Upper lobe of right lung (tissue), 1 donor: ENCODE results near the gene PIM1. TPM values are rescaled to one million over a fixed set of nuclear protein-coding genes. Genes with fewer than 3 reads are reported as not detected.

Experiments used
- ATAC-seq: fragments of 200-7000 bp; cut with Tn5 transposase; one replicate; pipeline ENCODE4 v1.9.1; 2020; ENCODE audit warnings: mild to moderate bottlenecking, moderate library complexity
- DNase-seq: peaks from one replicate; pipeline ENCODE4 v3.0.0-alpha.2; 2020
- H3K27ac ChIP-seq: fragments of 200-600 bp; one replicate; pipeline ENCODE4 v1.8.0; 2022
- H3K27me3 ChIP-seq: fragments of 200-600 bp; one replicate; pipeline ENCODE4 v1.8.0; 2022; ENCODE audit warnings: mild to moderate bottlenecking
- H3K36me3 ChIP-seq: fragments of 200-600 bp; one replicate; pipeline ENCODE4 v1.8.0; 2022
- H3K4me1 ChIP-seq: fragments of 200-600 bp; one replicate; pipeline ENCODE4 v1.8.0; 2022
- H3K4me3 ChIP-seq: fragments of 200-600 bp; one replicate; pipeline ENCODE4 v1.8.0; 2022; ENCODE audit warnings: mild to moderate bottlenecking
- H3K9me3 ChIP-seq: fragments of 200-600 bp; one replicate; pipeline ENCODE4 v1.8.0; 2022
- intact Hi-C: fragments of 100-400 bp; cut with DNase I; formaldehyde crosslinking; loops from one replicate; pipeline ENCODE4 v1.11.0; 2022
- total RNA-seq: library from RNA; stranded (reverse); fragmentation: NEBNext Ultra II Directional; extraction: Animal tissue kit (Norgen Biotek cat#: 25700); gene quantifications from one replicate; pipeline ENCODE4 v1.2.1, GENCODE V29; 2021
- TF ChIP-seq, protein P1 (sequence below): fragments of 200-600 bp; IDR thresholded peaks from one replicate; pipeline ENCODE4 v1.8.0; 2022; ENCODE audit warnings: antibody characterized with exemption
- donor health status: DM: no; HTN: yes; CAD: no; lungs with severe emphysema.

The PIM1 gene
- total RNA-seq, 1 donor from 2014 or later, result 55.3 TPM

DNA sequence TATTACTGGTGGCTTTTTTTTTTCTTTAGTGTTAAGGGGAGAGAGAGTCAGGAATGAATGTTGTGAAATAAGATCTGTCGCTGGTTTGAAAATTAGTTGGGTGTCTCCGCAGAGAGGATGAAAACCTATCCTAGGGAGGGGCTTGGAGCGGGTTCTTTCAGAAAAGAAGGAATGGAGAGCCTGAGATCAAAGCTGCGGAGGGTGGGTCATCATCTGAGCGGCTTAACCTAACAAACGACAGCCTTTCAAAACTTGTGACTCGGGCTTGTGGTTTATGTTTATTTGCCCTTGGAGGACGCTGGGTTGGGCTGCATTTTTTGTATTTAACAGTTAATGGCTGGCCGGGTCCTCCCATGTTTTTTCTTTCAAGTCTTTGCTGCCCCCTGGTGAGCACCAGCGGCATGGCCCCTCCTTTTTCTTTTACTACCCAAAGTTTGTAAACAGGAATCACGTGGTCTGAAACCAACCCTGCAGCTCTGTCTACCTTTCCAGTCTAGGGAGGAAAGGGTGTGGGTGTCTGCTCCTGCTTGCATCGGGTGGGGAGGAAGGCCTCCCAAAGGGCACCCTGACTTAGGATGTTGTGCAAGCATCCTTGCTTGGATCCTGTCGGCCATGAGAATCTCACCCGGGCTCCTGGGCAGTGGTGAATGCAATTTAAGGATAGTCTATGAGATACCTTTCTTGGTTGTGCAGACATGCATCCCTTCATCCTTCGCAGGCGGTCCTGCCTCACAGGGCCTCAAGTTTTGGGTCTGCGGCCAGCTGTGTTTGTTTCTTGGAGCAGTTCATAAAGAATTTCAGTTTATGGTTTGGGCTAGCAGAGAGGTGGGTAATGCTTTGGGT, 2.2 kb downstream of the PIM1 start:
- Histone ChIP-seq H3K27me3 (no peaks in the 10 kb centered on the region), H3K27ac (peak overlapping the region; percentile 85), H3K36me3 (peaks cover 34% of the 10 kb centered on the region), H3K9me3 (no peaks in the 10 kb centered on the region), H3K4me3 (peak overlapping the region; percentile 69), H3K4me1 (peaks cover 24% of the 10 kb centered on the region)
- ATAC-seq, result peak; percentile 46
- TF ChIP-seq, protein P1, sequence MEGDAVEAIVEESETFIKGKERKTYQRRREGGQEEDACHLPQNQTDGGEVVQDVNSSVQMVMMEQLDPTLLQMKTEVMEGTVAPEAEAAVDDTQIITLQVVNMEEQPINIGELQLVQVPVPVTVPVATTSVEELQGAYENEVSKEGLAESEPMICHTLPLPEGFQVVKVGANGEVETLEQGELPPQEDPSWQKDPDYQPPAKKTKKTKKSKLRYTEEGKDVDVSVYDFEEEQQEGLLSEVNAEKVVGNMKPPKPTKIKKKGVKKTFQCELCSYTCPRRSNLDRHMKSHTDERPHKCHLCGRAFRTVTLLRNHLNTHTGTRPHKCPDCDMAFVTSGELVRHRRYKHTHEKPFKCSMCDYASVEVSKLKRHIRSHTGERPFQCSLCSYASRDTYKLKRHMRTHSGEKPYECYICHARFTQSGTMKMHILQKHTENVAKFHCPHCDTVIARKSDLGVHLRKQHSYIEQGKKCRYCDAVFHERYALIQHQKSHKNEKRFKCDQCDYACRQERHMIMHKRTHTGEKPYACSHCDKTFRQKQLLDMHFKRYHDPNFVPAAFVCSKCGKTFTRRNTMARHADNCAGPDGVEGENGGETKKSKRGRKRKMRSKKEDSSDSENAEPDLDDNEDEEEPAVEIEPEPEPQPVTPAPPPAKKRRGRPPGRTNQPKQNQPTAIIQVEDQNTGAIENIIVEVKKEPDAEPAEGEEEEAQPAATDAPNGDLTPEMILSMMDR, result peak; percentile 91
- peak; percentile 89 for DNase-seq
- intact Hi-C loops, result loop anchor here (5.0 kb wide), 1 partner anchor 125 kb away; no protein-coding TSS in a partner anchor

DNA sequence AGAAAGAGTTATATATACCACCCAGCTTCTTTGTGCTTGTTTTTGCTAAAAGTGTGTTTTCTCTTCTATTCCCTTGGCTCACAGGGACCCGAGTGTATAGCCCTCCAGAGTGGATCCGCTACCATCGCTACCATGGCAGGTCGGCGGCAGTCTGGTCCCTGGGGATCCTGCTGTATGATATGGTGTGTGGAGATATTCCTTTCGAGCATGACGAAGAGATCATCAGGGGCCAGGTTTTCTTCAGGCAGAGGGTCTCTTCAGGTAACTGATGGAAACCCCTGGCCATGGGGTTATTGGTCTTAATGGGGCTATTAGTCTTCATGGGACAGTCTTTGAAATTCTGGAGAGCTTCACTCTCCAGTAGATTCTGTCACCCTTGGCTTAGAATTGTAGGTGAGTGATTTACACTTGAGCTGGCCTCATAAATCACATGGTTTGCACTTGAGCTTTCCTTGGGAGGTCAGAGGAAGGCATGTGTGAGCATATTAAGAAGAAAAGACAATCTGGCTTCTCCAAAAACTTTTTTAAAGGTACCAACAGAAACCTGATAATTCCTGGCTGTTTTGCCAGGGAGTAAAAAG, 3.0 kb downstream of the PIM1 start:
- H3K27me3 ChIP-seq, result no peaks in the 10 kb centered on the region
- H3K27ac ChIP-seq, result peak overlapping the region; percentile 69
- intact Hi-C loops, result loop anchor here (5.0 kb wide), 1 partner anchor 126 kb away; no protein-coding TSS in a partner anchor
- no peaks in the 10 kb centered on the region for H3K9me3 ChIP-seq
- TF ChIP-seq, protein P1, result no peak
- peak overlapping the region; percentile 69 for H3K4me3 ChIP-seq
- no peak for ATAC-seq
- peaks cover 34% of the 10 kb centered on the region for H3K36me3 ChIP-seq
- peaks cover 24% of the 10 kb centered on the region for H3K4me1 ChIP-seq
- no peak for DNase-seq

DNA sequence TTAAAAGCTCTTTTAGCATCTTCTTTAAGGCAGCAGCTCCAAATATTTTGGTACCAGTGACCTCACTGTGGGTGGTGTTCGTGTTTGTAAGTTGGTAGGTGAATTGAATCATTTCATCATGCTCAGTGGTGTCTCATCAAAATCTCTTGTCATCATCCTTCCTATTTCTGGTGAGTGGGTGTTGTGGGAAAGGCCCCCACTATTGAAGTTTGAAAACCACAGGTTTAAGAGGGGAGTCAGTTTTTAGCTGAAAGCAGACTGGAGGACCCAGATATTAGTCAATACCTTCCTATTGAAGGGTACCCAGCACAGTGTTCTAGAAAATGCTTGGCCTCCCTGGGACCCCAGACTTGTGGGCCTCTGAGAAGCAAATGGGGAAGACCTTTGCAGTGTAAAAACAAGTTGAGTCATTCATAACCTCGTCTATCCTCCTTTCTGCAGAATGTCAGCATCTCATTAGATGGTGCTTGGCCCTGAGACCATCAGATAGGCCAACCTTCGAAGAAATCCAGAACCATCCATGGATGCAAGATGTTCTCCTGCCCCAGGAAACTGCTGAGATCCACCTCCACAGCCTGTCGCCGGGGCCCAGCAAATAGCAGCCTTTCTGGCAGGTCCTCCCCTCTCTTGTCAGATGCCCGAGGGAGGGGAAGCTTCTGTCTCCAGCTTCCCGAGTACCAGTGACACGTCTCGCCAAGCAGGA, 3.7 kb downstream of the PIM1 start:
- intact Hi-C loops, result loop anchor here (5.0 kb wide), 1 partner anchor 126 kb away; no protein-coding TSS in a partner anchor
- peak overlapping the region; percentile 69 for H3K4me3 ChIP-seq
- H3K27ac ChIP-seq, result peak overlapping the region; percentile 69

DNA sequence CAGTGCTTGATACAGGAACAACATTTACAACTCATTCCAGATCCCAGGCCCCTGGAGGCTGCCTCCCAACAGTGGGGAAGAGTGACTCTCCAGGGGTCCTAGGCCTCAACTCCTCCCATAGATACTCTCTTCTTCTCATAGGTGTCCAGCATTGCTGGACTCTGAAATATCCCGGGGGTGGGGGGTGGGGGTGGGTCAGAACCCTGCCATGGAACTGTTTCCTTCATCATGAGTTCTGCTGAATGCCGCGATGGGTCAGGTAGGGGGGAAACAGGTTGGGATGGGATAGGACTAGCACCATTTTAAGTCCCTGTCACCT, 4.2 kb downstream of the PIM1 start:
- Histone ChIP-seq H3K27me3 (no peaks in the 10 kb centered on the region), H3K4me1 (peaks cover 24% of the 10 kb centered on the region), H3K4me3 (peak overlapping the region; percentile 69), H3K36me3 (peaks cover 34% of the 10 kb centered on the region), H3K9me3 (no peaks in the 10 kb centered on the region), H3K27ac (peak overlapping the region; percentile 69)
- TF ChIP-seq, protein P1, result no peak
- DNase-seq (no peak), ATAC-seq (no peak)
- intact Hi-C loops, result loop anchor here (5.0 kb wide), 1 partner anchor 127 kb away; no protein-coding TSS in a partner anchor

More for the DNA sequence above, 3.7 kb downstream of the PIM1 start:
- no peak for ATAC-seq
- Histone ChIP-seq H3K9me3 (no peaks in the 10 kb centered on the region), H3K36me3 (peaks cover 34% of the 10 kb centered on the region), H3K4me1 (peaks cover 24% of the 10 kb centered on the region), H3K27me3 (no peaks in the 10 kb centered on the region)
- DNase-seq, result no peak
- TF ChIP-seq, protein P1, result no peak

DNA sequence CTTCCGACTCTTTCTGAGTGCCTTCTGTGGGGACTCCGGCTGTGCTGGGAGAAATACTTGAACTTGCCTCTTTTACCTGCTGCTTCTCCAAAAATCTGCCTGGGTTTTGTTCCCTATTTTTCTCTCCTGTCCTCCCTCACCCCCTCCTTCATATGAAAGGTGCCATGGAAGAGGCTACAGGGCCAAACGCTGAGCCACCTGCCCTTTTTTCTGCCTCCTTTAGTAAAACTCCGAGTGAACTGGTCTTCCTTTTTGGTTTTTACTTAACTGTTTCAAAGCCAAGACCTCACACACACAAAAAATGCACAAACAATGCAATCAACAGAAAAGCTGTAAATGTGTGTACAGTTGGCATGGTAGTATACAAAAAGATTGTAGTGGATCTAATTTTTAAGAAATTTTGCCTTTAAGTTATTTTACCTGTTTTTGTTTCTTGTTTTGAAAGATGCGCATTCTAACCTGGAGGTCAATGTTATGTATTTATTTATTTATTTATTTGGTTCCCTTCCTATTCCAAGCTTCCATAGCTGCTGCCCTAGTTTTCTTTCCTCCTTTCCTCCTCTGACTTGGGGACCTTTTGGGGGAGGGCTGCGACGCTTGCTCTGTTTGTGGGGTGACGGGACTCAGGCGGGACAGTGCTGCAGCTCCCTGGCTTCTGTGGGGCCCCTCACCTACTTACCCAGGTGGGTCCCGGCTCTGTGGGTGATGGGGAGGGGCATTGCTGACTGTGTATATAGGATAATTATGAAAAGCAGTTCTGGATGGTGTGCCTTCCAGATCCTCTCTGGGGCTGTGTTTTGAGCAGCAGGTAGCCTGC, 4.8 kb downstream of the PIM1 start:
- intact Hi-C loops, result loop anchor here (5.0 kb wide), 1 partner anchor 127 kb away; no protein-coding TSS in a partner anchor
- Histone ChIP-seq H3K9me3 (no peaks in the 10 kb centered on the region), H3K27me3 (no peaks in the 10 kb centered on the region), H3K4me1 (peaks cover 24% of the 10 kb centered on the region), H3K4me3 (peak overlapping the region; percentile 69), H3K36me3 (peaks cover 34% of the 10 kb centered on the region), H3K27ac (peak overlapping the region; percentile 69)
- TF ChIP-seq, protein P1, result no peak
- ATAC-seq (no peak), DNase-seq (no peak)
